SU-DHL-6 (cell line): ENCODE data around the gene ZC3H7B.
A peak's percentile ranks its signal among the peaks of the same experiment; 100 is the strongest.

Experiments used
- H2AFZ ChIP-seq: fragments of 200-600 bp; sonication (generic); 2 replicates; pipeline ENCODE4 v1.6.1; 2014; ENCODE audit warnings: low read depth, mild to moderate bottlenecking, moderate library complexity, mixed read lengths, antibody characterized with exemption, low read length; ENCODE audit not compliant: severe bottlenecking
- H3F3A ChIP-seq: fragments of 200-600 bp; shearing (Covaris generic); 2 replicates; pipeline ENCODE4 v1.6.0; 2016; ENCODE audit warnings: antibody characterized with exemption, mild to moderate bottlenecking; ENCODE audit not compliant: insufficient read depth
- H3K27ac ChIP-seq: fragments of 200-600 bp; sonication (generic); 2 replicates; pipeline ENCODE4 v1.5.1; 2016; ENCODE audit warnings: low read depth, mild to moderate bottlenecking, low read length, moderate library complexity, mixed read lengths
- H3K27me3 ChIP-seq: fragments of 200-600 bp; sonication (generic), shearing (Covaris generic); 2 replicates; pipeline ENCODE4 v1.6.0; 2014; ENCODE audit warnings: mild to moderate bottlenecking, low read length
- H3K36me3 ChIP-seq: fragments of 200-600 bp; sonication (generic); 2 replicates; pipeline ENCODE4 v1.6.1; 2014; ENCODE audit warnings: mild to moderate bottlenecking, low read length, mixed read lengths
- H3K4me2 ChIP-seq: fragments of 300-600, 200-600 bp; shearing (Covaris generic), sonication (generic); 2 replicates; pipeline ENCODE4 v1.6.0; 2014; ENCODE audit warnings: low read length, low read depth, mild to moderate bottlenecking; ENCODE audit not compliant: poor library complexity, severe bottlenecking
- H3K4me3 ChIP-seq: fragments of 200-600 bp; sonication (generic); 2 replicates; pipeline ENCODE4 v1.5.1; 2014; ENCODE audit warnings: antibody characterized with exemption, low read length, mild to moderate bottlenecking, mixed read lengths; ENCODE audit not compliant: insufficient read depth, poor library complexity, severe bottlenecking
- H3K79me2 ChIP-seq: fragments of 200-600 bp; sonication (generic); 2 replicates; pipeline ENCODE4 v1.6.1; 2014; ENCODE audit warnings: mild to moderate bottlenecking, low read length, moderate library complexity; ENCODE audit not compliant: insufficient read depth
- H3K9ac ChIP-seq: fragments of 200-600 bp; sonication (generic); 2 replicates; pipeline ENCODE4 v1.7.0; 2014; ENCODE audit warnings: mild to moderate bottlenecking, low read length
- H3K9me2 ChIP-seq: fragments of 200-600 bp; sonication (generic); replicated peaks from 2 replicates; pipeline ENCODE4 v1.6.1; 2014; ENCODE audit warnings: low read length; ENCODE audit not compliant: insufficient read depth
- H3K9me3 ChIP-seq: fragments of 200-600 bp; sonication (generic); 2 replicates; pipeline ENCODE4 v1.6.1; 2014; ENCODE audit warnings: low read length, mixed read lengths; ENCODE audit not compliant: insufficient read depth
- H4K20me1 ChIP-seq: fragments of 200-600 bp; sonication (generic); 2 replicates; pipeline ENCODE4 v1.6.1; 2014; ENCODE audit warnings: low read depth, mild to moderate bottlenecking, antibody characterized with exemption, low read length, moderate library complexity, mixed read lengths
- CTCF ChIP-seq: fragments of 200-600 bp; sonication (generic); IDR thresholded peaks from one replicate; pipeline ENCODE4 v1.5.1; 2017; ENCODE audit warnings: antibody characterized with exemption, mild to moderate bottlenecking, low read length, moderate library complexity; ENCODE audit not compliant: insufficient read depth, poor library complexity, severe bottlenecking
- EZH2phosphoT487 ChIP-seq: fragments of 200-600 bp; sonication (generic), shearing (Covaris generic); conservative IDR thresholded peaks from 2 replicates; pipeline ENCODE4 v1.6.1; 2018; ENCODE audit warnings: mild to moderate bottlenecking, antibody characterized with exemption, low read length, moderate library complexity, mixed read lengths

The ZC3H7B gene

GRCh38 chr22:41407433-41407832 is 106.1 kb downstream of the ZC3H7B start:
- Histone ChIP-seq H3K9me3 (no peaks in the 10 kb centered on the region), H2AFZ (no peak overlapping the region), H3K27me3 (no peaks in the 10 kb centered on the region), H3K4me2 (no peak overlapping the region), H3K27ac (no peak overlapping the region), H4K20me1 (no peaks in the 10 kb centered on the region), H3K79me2 (no peaks in the 10 kb centered on the region), H3K4me3 (no peak overlapping the region), H3F3A (peaks cover 18% of the 10 kb centered on the region), H3K36me3 (no peaks in the 10 kb centered on the region), H3K9me2 (no peaks in the 10 kb centered on the region), H3K9ac (no peak overlapping the region)
- no peak for TF ChIP-seq CTCF
- no peak for TF ChIP-seq EZH2phosphoT487

- no peaks in the 10 kb centered on the region for H3K9me3 ChIP-seq
- H3K4me2 ChIP-seq: peak overlapping the region; percentile 11
- no peak overlapping the region for H3K27ac ChIP-seq
- no peak overlapping the region for H3K4me3 ChIP-seq
- H3K27me3 ChIP-seq: no peaks in the 10 kb centered on the region
- no peak overlapping the region for H2AFZ ChIP-seq
- no peaks in the 10 kb centered on the region for H3K79me2 ChIP-seq
- TF ChIP-seq EZH2phosphoT487 (no peak), CTCF (no peak)
- H3F3A ChIP-seq: peaks cover 22% of the 10 kb centered on the region
- no peaks in the 10 kb centered on the region for H3K9me2 ChIP-seq
- no peaks in the 10 kb centered on the region for H4K20me1 ChIP-seq
- no peak overlapping the region for H3K9ac ChIP-seq
- H3K36me3 ChIP-seq: no peaks in the 10 kb centered on the region
These were observed 107.3 kb downstream of the ZC3H7B start for GRCh38 chr22:41408665-41409064.
